H1 (cell line): Measurements from ENCODE around the gene ACAP1. TPM values are rescaled to one million over a fixed set of nuclear protein-coding genes. Genes with fewer than 3 reads are reported as not detected.

Source experiments
- CBX5 ChIP-seq: fragments of 300-800, 300-1000 bp; sonication (generic); IDR thresholded peaks from 2 replicates; pipeline ENCODE4 v1.7.1; 2016; ENCODE audit warnings: antibody characterized with exemption, low read length, low read depth
- JUND ChIP-seq: IDR thresholded peaks from 2 replicates; pipeline ENCODE4 v1.6.1; 2011; ENCODE audit warnings: mild to moderate bottlenecking, improper control_type of control experiment, low read length
- PHF8 ChIP-seq: fragments of 200-600 bp; sonication (generic); conservative IDR thresholded peaks from 2 replicates; pipeline ENCODE4 v1.7.1; 2012; ENCODE audit warnings: low read depth, mild to moderate bottlenecking, inconsistent platforms, low read length, moderate library complexity
- SAP30 ChIP-seq: fragments of 300-600 bp; sonication (generic); IDR thresholded peaks from 2 replicates; pipeline ENCODE4 v1.7.1; 2012; ENCODE audit warnings: low read length, moderate library complexity, mild to moderate bottlenecking, inconsistent platforms; ENCODE audit not compliant: insufficient read depth, insufficient replicate concordance
- polyA plus RNA-seq, 7 experiments: library from polyadenylated mRNA; depleted of rRNA in 3 of 7; stranded (reverse) in 5 of 7; unstranded in 2 of 7; fragments of >200 nt in 5 of 7; fragments of 200-250 nt in 2 of 7; gene quantifications; 1 replicate in 5 of 7; 2 replicates in 1 of 7; 4 replicates in 1 of 7; pipeline versions ENCODE4 v1.2.1 to v1.2.3, GENCODE V29; 2011 to 2013; ENCODE audit warnings: missing spikeins in 2 of 7, mixed read lengths in 2 of 7
- total RNA-seq: library from RNA; stranded (reverse); fragmentation: NEBNext Ultra II Directional; extraction: Animal tissue kit (Norgen Biotek cat#: 25700); gene quantifications from 2 replicates; pipeline ENCODE4 v1.2.1, GENCODE V29; 2021
- TF ChIP-seq, protein P1 (sequence below): IDR thresholded peaks from 2 replicates; pipeline ENCODE4 v1.6.1; 2012; ENCODE audit warnings: low read length, inconsistent platforms

Gene ACAP1
- total and polyA plus RNA-seq, 2 of the 8 experiments (the other 6 are each of a cell fraction or from before 2014, with no cell fraction given): 11.9 to 45.1 TPM

DNA sequence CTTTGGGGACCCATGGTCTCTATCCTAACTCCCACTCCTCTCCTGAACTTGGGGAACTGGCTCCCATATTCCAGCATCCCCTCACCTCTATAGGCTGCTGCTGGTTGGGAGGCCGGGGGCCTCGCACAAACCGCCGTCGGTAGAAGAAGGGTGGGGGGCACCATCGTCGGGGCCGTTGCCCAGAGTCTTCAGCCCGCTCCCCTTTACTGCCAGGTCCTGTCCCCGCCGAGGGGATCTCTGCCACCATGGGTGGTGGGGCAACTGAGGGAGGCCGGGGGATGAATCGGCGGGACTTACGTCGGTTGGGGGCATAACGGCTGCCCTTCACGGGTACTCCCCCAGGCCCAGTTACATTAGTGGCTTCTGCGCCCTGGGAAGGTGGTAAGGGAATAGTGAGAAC, 46.2 kb upstream of the ACAP1 start (continued):
- no peak for TF ChIP-seq JUND
- TF ChIP-seq, protein P1, sequence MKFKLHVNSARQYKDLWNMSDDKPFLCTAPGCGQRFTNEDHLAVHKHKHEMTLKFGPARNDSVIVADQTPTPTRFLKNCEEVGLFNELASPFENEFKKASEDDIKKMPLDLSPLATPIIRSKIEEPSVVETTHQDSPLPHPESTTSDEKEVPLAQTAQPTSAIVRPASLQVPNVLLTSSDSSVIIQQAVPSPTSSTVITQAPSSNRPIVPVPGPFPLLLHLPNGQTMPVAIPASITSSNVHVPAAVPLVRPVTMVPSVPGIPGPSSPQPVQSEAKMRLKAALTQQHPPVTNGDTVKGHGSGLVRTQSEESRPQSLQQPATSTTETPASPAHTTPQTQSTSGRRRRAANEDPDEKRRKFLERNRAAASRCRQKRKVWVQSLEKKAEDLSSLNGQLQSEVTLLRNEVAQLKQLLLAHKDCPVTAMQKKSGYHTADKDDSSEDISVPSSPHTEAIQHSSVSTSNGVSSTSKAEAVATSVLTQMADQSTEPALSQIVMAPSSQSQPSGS: no peak
- no peak for TF ChIP-seq SAP30
- TF ChIP-seq CBX5: no peak
- no peak for TF ChIP-seq PHF8
